Stimulated activated CD8-positive, alpha-beta memory T cell treated with anti-CD3 and anti-CD28 coated beads, Interleukin-12 subunit alpha, Interleukin-12 subunit beta, amount 100 ng/mL, for 1 hour (primary cell): ENCODE results near the gene PIGP.
"Not testable (repeated sequence)": the region's sequence is repeated elsewhere in the genome, so short reads cannot be mapped to it uniquely, and the experiment has no call there.

ENCODE experiments used
- DNase-seq: peaks from one replicate; pipeline ENCODE4 v3.0.0-alpha.2; 2020; ENCODE audit warnings: low read depth

Gene PIGP

GRCh38 chr21:37044643-37045042, 28.2 kb downstream of the PIGP start:
- no peak for DNase-seq

GRCh38 chr21:37043818-37044217, 29.1 kb downstream of the PIGP start:
- DNase-seq = no peak

GRCh38 chr21:37041706-37042271, 31.1 kb downstream of the PIGP start:
- DNase-seq = no peak

GRCh38 chr21:37040212-37040611, 32.7 kb downstream of the PIGP start:
- no peak for DNase-seq

- DNase-seq = no peak
Measured at GRCh38 chr21:37039411-37040075, 33.3 kb downstream of the PIGP start.

GRCh38 chr21:37036177-37036576, 36.7 kb downstream of the PIGP start:
- DNase-seq = no peak

GRCh38 chr21:37034394-37034793, 38.5 kb downstream of the PIGP start:
- not testable (repeated sequence) for DNase-seq

GRCh38 chr21:37032877-37033471, 39.9 kb downstream of the PIGP start:
- no peak for DNase-seq

GRCh38 chr21:37032293-37032692, 40.6 kb downstream of the PIGP start:
- no peak for DNase-seq

- no peak for DNase-seq
Measured at GRCh38 chr21:37030864-37031263, 42.0 kb downstream of the PIGP start.

- no peak for DNase-seq
Measured at GRCh38 chr21:37028570-37028969, 44.3 kb downstream of the PIGP start.

GRCh38 chr21:37026499-37026898, 46.4 kb downstream of the PIGP start:
- no peak for DNase-seq

- DNase-seq = no peak
Measured at GRCh38 chr21:37017951-37018679, 54.8 kb downstream of the PIGP start.
